ENCODE data around the gene STK10.

STK10 gene

DNA sequence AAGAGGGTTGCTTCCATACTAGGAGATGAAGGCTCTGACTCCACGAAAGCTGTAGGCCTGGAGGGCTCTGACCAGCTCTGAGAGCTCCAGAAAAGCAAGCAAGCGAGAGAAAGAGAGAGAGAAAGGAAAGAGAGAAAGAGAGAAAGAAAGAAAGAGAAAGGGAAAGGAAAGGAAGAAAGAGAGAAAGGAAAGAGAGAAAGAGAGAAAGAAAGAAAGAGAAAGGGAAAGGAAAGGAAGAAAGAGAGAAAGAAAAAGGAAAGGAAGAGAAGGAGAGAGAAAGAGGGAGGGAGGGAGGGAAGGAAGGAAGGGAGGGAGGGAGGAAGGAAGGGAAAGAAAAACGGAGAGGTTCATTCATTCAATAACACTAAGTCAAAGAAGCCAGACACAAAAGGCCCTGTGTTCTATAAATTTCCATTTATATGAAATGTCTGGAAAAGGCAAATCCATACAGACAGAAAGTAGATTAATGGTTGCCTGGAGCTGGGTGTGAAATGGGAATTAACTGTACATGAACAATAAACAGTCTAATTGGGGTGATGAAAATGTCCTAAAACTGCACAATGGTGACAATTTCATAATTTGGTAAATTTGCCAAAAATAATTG lies 1.8 kb upstream of the STK10 start:
- DNase-seq (ENCODE audit: low spot score) (no peak), FAIRE-seq (no peak)

DNA sequence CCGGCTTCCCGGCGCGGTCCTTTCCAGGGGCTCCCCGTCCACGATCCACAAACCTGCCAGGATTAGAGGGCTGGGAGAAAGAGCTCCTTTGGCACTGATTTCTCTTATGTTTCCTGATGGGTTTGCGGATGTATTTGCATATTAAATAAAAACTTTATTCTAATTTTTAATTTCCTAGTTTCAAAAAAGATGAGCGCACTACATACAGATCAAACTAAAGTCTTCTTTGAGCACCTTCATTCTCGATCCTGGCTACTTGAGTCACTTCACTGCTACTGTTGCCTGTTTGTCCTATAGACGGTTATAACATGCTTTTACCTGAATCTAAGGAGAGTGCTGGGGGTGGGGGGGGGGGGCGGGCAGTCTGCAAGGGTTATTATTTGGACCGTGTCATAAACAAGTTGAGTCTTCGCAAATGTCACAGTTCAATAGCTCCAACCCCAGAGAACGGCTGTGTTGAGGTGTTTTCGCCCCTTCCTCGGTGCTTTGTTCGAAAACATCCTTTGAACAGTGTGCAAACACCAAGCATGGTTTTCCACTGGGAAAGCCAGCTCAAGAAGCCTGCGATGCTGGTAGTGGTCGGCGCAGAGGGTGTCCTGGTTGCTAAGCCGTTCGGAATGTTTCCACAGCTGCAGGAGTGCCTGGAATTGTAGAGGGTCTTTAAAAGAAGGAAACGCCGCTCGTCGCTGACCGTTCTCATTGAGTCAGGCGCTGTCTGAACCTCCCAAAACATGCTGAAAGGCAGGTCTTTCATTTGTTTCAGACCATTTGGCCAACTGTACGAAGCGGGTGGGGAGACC lies 1.1 kb upstream of the STK10 start:
- FAIRE-seq, result no peak
- no peak for DNase-seq (ENCODE audit: low spot score)

DNA sequence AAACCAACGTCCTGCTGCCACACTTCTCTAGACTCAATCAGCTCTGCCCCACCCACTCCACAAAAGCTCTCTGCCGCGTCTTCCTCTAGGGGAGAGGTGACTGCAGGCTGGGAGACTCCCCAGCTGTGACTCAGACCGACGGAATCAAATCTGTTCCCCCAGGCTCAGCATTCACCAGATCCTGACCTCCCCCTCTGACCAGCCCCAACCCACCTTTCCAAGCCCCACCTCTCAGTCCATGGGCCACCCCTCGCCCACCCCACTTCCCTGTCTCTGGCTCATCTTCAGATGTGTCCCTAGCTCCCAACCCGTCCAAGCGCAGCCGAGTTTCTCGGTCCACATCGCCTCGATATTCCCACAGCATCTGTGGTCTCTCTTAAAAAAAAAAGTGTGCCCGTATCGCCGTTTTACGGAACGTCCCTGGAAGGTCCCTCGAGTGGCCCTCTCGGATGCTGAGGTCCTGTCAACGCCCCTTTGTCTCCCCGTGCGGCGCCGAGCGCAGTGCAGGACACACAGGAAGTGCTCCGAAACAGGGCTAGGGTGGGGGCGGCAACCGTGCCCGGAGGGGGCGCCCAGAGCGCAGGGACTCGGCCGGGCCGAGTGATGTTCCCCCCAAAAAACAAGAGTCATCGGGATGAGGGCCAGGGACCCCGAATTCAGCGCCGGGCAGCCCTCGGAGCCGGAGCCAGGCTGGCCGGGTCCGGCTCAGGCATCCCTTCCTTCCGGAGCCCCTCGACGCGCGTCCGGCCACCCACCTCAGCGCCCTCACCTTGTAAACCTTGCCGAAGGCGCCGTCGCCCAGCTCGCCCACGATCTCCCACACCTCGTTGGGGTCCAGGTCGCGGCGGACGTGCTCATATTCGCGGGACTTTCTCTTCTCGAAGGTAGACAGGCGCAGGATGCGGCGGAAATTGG lies 649 bp downstream of the STK10 start:
- FAIRE-seq (no peak), DNase-seq (ENCODE audit: low spot score) (peak; percentile 68)

DNA sequence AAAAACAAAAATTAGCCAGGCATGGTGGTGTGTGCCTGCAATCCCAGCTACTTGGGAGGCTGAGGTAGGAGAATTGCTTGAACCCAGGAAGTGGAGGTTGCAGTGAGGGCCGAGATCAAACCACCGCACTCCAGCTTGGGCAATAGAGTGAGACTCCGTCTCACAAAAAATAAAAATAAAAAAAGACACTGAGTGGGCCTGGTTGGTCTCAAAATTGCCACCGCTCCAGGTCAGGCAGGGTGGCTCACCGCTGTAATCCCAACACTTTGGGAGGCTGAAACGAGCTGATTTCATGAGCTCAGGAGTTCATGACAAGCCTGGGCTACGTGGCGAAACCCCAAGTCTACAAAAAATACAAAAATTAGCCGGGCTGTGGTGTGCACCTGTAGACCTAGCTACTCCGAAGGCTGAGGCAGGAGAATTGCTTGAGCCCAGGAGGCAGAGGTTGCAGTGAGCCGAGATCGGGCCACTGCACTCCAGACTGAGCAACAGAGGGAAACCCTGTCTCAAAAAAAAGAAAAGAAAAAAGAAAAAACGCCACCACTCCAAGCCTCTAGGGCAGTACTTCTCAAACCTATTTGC lies 1.8 kb downstream of the STK10 start:
- no peak for DNase-seq (ENCODE audit: low spot score)
- no peak for FAIRE-seq

DNA sequence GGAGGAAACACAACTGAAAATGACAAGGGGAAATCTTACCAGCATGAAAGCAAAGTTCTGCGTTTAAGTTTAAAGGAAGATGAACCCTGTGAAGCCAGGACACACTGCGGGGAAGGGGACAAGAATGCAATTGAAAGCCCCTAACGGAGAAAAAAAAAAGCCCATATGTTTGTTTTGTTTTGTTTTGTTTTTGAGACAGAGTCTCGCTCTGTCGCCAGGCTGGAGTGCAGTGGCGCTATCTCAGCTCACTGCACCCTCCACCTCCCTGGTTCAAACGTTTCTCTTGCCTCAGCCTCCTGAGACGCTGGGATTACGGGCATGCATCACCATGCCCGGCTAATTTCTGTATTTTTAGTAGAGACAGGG lies 2.9 kb downstream of the STK10 start:
- no peak for FAIRE-seq

DNA sequence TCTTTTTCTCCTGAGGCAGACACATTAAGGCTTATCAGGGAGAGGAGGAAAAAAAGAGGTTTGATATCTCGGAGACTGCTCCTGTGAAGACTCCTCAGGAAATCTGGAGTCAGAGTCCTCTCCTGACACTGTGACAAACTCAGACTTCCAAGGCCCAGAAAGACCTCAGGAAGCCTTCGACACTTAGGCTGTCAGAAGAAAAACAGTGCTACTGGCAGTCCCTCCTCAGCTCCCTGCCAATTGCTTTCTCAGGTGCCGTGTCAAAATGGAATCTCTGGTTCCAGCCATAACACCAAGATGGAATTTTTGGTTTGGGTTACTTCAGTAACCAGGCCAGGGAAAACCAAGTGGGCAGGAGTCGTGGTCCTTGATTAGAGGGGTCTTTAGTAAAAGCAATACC lies 4.1 kb downstream of the STK10 start:
- DNase-seq (ENCODE audit: low spot score) (no peak), FAIRE-seq (no peak)

More for the DNA sequence above, 2.9 kb downstream of the STK10 start:
- no peak for DNase-seq (ENCODE audit: low spot score)

DNA sequence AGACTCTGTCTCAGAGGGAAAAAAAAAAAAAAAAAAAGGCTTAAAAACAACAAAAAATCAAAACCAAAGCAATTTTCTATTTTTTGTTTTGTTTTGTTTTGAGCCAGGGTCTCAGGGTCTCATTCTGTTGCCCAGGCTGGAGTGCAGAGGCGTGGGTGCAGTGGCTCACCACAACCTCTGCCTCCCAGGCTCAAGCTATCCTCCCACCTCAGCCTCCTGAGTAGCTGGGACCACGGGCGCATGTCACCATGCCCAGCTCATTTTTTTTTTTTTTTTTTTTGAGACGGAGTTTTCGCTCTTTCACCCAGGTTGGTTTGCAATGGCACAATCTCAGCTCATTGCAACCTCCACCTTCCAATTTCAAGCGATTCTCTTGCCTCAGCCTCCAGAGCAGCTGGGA lies 5.7 kb downstream of the STK10 start:
- no peak for FAIRE-seq
- no peak for DNase-seq (ENCODE audit: low spot score)

DNA sequence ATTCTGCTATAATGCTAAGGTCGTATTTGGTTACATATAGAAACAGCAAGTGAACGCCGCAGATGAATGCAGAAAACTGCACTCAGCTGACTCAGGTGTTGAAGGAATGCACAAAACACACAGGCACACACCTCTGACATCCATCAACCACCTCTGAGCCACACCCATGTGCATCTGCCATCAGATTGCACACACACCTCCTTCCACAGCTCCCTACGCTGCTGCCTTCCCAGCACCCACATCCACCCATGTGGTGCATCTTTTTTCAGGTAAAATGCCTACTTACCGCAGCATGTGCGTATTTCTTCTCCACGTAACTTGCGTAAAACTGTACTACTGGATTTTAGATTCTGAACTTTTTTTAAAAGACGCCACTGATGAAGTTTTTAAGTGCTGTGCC lies 7.1 kb downstream of the STK10 start:
- DNase-seq (ENCODE audit: low spot score) (no peak), FAIRE-seq (no peak)

DNA sequence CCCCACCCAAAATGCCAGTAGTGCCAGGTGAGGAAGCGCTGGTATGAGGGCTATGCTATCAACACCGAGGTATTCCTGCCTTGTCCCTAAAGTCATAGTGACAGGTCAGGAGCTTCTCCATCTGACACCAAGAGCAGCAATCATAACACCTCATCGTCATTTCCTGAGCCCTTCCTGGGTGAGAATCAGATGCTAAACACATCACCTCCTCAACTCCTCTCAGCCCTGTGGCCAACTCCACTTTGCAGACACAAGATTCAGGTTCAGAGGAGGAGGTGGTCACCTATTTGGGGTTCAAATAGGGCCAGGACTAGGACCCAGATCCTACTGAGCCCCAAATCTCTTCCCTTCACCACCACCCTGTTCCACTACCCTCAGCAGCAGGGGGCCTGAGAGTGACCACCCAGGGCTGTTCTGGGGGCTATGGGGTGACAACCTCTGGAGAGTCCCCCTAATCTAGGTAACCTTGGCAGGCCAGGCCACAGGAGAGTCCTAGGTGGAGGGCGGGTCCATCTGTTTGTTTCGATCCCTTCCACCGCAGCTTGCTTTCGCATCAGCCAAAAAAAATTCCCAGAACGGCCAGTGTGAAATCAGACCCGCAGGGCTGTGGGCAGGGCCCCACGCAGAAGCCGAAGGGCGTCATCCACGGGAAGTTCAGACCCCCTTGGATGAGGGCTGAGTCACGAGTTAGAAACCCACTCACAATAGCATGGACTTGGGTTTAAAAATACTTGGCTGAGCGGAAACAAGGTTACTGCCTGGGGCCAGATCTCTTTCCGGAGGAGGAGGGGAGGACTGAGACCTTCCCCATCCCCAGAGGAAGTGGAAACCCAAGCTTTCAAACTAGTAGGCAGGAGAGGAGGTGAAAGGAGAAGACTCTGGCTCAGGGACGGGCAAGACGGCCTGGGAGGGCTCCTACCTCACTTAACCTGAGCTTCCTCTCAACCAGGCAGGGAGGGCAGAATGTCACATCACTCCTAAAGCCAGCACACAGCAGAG lies 8.7 kb downstream of the STK10 start:
- DNase-seq (ENCODE audit: low spot score) (no peak), FAIRE-seq (no peak)

DNA sequence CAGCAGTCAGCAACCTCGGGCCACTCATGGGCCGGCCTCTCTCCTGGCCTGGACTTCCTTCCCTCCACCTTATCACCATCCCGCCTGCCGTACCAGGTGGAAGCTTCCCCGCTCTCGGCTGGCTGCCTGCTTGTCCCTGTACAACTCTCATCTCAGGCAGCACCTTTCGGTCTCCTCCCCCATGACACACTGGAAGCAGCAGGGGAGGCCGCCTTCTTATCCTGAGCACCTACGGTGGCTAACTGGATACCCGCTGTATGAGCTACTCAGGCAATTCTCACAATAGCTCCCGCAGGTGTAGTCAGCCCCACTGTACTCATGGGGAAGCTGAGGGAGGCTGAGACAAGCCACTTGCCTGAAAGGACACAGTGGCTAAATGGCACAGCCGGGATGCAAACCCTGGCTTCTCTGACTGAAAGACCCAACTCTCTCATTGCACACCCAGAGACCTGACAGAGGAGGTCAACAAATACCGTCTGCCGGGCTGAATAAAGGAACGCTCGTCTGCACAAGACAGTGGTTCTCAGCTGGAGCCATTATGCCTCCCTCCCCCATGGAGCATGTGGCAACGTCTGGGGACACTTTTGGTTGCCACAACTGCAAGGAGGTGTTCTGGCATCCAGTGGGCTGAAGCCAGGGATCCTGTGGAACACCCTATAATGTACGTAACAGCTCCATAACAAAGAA lies 9.6 kb downstream of the STK10 start:
- no peak for FAIRE-seq
- no peak for DNase-seq (ENCODE audit: low spot score)

DNA sequence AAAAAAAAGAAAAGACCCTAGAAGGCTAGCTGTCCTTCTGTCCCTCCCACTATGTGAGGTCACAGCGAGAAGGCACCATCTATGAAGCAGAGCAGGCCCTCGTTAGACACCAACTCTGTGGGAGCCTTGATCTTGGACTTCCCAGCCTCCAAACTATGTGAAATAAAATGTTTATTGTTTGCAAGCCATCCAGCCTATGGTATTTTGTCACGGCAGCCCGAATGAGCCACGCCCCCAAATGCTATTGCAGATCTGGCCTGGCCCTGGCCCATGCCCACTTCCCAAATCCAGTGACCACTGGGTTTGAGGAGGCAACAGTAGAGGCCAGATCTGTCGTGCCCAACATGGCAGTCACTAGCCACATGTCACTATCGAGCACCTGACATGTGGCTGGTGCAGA lies 10.8 kb downstream of the STK10 start:
- FAIRE-seq, result no peak
- DNase-seq (ENCODE audit: low spot score), result no peak

DNA sequence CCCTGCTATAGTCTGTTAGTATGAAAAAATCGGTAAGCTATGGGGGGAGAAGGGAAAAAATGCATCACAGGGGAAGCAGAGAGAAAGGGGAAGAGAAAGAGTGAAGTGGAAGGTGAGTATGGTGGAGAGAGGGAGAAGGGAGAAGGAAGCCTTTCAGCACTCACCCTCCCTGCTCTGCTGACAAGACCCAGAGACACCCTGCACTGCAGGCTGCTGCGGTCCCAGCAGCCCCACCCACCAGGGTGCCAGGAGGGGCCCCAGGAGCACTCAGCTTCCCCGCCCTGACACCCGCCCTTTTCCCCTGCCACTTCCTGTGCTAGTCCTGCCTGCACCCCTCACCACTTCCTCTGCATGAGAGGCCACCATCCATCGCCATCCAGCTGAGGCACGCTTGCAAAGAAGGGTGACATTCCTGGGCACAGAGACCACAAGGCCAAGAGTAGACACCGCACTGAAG lies 12.7 kb downstream of the STK10 start:
- FAIRE-seq (no peak), DNase-seq (ENCODE audit: low spot score) (peak; percentile 60)

DNA sequence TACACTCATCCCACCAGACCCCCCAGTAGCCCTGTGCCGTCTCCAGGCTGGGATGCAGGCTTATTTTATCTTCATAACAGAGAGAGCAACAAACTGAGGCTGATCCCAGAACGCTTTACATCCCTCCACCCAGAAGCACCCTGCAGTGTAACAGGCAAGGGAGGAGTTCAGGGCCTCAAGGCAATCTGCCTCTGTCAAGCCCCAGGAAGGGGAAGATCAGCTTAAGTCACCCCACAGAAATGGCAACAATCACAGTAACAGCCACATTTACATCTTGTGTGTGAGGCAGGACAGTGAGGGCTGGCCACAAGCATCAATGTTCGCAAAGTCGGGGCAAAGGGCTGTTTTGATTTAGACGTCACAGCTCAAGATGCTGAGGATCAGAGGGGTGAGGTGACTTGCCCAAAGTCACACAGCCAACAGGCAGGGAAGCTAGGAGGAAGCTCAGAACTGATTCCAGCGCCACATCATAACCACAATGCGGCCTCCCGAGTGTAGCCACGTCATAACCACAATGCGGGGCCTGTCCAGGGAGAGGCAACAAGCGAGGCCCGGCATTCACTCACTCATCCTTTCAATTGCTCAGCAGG lies 14.4 kb downstream of the STK10 start:
- FAIRE-seq, result no peak
- DNase-seq (ENCODE audit: low spot score), result peak; percentile 31

DNA sequence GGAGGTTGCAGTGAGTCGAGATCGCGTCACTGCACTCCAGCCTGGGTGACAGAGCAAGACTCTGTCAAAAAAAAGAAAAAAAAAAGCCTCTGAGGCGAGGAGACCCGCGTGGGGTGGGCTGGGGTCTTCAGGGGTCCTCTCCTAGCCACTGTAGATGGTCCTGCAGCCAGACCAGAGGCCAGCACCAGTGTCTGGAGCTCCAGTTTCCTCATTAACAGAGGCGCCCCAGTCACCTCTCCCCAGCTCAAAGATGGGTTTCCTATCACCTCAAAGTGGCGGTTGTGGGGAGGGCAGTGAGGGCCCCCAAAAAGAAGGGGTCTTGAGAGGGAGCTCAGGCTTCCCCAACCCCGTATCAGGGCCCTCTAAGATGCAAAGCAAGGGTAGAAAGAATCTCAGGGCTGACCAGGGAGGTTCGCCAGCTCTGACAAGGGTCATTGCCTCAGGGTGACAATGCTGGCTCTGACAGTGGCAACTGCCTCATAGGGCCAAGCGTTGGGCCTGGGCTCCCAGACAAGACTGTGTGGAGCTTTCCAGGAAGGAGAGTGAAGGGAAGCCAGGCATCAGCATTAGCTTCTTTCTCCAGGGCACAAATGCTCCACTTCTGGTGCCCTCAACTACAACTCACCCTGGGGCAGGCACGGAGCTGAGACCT lies 15.0 kb downstream of the STK10 start:
- FAIRE-seq, result no peak
- no peak for DNase-seq (ENCODE audit: low spot score)

DNA sequence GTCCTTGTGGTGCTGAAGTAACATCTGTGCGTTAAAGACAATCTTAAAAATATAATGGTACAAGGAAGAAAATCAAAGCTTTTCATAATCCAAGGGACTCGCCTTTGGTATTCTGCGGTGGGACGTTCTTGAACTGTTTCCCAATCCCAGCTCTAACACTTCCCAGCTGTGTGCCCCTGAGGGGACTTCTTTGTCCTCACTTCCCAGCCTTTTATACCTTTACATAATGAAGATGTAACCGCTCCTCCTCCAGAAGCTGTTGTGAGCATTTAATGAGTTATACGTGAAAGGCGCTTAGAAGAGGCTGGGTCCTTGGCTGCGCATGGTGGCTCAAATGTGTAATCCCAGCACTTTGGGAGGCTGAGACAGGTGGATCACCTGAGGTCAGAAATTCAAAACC lies 16.9 kb downstream of the STK10 start:
- DNase-seq (ENCODE audit: low spot score) (no peak), FAIRE-seq (no peak)

DNA sequence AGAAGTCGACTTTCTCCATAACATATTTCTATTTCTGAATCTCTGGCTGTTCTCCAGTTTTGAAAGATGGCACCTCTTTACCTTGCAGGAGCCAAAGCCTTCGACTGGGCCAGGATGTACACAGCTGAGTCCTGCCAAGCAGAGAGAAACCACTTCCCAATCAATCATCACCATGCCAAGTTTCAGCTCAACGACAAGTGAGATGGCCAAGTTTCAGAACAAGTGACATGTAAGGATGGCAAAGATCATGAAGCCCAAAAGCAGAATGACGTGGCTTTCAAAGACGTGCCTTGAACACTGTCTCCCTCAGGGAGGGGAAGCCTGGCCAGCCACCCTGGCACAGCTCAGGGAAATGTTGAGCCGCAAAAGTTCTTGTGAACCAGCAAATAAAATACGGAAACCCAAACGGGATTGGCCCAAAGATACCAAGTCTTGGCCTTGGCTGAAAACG lies 17.7 kb downstream of the STK10 start:
- FAIRE-seq (no peak), DNase-seq (ENCODE audit: low spot score) (no peak)

DNA sequence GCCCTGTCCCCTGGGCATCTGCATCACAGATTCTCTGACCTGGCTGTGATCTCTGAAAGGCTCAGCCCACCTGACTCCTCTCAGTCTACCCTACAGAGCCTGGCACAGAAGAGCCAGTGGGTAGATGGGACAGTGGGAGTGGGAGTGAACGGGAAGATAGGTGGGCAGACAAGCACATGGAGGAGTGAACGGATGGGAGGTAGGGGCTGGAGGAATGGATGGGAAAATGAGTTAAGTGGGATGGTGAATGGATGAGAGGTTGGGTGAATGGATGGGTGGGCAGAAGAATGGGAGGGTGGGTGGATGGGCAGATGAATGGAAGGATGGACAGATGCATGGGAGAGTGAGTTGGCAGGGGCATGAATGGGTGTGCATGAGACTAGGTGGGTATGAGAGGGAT lies 18.8 kb downstream of the STK10 start:
- FAIRE-seq (no peak), DNase-seq (ENCODE audit: low spot score) (no peak)

DNA sequence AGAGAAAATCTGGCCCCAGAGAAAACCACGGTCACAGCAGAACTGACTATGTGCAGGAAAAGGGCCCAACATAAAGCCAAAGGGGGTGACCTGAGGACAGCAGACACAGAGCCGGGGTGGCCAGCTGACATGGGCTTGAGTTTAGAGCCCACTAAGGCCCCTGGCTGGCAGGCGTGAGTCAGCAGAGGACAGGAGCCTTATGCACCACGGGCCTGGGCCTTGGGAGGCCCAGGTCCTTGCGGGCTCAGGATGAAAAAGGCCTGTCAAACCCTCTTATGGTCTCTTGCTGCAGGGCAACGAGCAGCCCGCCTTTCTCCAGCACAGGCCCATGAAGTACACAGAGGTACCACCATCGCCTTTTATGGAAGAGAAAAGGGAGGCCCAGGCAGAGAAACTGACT lies 19.7 kb downstream of the STK10 start:
- DNase-seq (ENCODE audit: low spot score), result no peak
- FAIRE-seq, result no peak

DNA sequence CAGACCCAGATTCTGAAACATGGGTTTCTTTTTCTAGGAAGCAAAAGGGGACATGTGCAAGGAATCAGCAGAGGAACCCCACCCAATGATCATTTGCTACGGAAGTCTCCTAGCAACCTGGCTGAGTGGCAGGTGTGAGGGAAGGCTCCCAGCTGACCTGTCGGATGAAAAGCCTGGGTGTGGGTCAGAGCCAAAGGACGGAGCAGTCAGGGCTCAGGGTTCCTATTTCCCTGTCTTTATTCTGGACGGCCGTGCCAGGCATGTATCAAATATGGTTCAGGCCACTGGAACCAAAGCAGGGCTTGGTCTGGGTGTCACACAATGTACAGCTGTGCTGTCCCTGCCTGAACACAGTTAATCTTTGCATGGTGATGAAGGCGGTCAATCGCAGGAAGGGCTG lies 20.1 kb downstream of the STK10 start:
- DNase-seq (ENCODE audit: low spot score) (no peak), FAIRE-seq (no peak)
